GM21619 (cell line): ENCODE measurements around the gene NF2.

Experiments used
- ATAC-seq: cut with Tn5 transposase; IDR thresholded peaks from one replicate; pipeline ENCODE4 v1.9.1; 2021; ENCODE audit not compliant: unreplicated experiment

Gene NF2

GRCh38 chr22:29661336-29661735 lies 57.9 kb downstream of the NF2 start:
- no peak for ATAC-seq

DNA sequence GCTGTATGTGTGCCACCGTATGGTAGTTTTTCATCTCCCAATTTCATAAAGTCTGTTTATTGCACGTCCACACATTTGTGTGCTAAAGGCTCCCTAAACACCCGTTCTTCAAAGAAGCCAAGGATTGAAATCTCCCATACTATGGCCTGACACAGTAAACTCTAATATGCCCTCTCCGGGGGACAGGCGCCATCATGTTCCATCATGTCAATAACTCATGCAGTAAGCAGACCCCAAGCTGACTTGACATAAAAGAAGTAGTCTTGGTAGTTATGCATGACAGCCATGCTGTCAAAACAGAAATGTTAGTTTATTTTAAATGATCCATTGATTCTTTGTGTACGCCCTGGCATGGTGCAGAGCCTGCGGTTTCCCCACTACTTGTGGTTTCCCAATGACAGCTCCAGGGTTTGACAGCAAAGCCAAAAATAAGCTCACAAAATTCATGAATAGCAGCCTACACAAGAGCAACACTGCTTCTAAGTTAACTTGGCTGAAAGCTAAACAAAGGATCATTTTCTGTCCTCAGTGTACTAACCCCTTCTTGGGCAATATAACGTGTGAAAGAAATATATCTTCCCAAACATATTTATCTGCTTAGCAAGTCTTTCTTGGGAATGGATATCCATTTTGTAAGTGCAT lies 59.9 kb downstream of the NF2 start:
- ATAC-seq: no peak

- no peak for ATAC-seq
These were observed 62.1 kb downstream of the NF2 start for GRCh38 chr22:29665486-29665885.

DNA sequence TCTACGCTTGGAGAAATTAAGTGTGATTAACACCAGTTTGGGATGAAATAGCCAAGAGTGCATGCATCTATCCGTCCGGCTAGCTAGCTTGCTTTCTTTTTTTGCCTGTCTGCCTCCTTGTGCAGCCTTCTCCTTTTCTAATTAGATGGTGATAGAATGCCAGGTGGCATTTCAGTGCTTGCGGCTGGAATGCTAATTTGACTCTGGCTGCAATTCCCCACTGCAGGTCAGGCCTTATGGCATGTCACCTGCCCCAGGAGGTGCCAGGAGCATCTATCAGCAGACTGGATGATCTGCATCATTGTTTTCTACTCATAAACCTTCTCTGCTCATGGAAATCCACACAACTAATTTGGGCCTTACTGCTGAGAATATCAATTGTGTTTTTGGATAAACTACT lies 65.2 kb downstream of the NF2 start:
- ATAC-seq: no peak

DNA sequence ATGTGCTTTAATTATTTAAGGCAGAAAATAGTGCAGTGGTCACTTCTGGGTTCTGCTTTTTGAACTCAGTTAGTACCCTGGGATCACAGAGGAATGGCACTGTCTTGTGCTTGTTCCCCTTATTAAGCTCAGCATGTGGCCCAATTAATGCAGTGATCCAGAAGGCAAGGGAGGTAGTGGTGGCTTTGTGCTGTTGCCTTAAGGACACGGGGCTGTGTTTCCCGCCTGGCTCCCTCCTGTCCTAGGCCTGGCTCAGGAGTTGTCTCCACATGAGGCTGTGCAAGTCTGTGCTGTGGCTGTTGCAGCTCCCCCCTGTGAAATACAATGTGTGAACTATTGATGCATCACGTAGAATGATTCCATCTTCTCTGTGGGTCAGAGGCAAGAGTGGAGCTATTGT lies 67.2 kb downstream of the NF2 start:
- no peak for ATAC-seq

DNA sequence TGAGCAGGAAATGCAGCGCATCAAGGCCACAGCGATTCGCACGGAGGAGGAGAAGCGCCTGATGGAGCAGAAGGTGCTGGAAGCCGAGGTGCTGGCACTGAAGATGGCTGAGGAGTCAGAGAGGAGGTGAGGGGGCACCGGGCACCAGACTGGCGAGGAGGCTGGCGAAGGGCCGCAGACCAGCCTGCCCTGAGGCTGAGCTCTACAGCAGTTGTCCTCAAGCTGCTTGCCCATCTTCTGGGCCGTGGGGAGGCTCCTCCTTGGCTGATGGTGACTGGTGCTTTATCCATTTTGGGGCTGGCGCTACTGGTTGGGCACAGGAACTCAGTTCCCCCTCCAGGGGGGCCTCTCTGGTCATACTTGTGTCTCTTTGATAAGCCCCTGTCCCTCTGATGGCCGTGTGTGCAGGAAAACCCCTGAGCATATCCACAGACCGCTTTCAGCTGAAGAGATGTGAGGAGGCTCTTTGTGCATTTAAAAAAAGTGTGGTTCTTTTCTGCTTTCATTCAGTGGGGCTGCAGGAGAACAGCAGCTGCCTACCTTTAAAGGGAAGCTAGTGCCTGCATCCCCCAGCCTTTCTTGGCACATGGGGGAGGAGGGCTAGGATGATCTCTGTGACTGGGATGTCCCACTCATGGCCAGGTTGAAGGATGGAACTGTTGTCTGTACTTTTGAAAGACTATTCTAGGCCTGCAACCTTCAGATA lies 70.1 kb downstream of the NF2 start:
- no peak for ATAC-seq

DNA sequence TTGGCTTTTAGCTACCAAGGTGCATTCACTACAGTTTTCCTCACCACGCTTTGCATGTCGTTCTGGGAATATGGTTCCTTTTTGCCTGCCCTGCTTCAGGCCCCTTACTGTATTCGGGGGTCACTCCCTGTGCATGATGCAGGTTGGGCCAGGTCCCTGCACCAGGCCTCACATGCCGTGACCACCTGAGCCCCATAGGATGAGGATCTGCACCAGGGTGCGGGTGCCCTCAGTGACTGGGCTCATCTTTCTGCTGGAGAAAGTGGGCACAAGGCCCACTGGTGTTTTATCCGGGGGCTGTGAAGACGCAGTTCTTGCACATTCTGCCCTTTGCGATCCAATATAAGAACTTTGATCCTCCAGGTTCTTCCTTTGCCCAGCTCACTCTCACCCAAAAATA lies 70.7 kb downstream of the NF2 start:
- ATAC-seq: no peak

GRCh38 chr22:29679316-29679715 lies 75.9 kb downstream of the NF2 start:
- ATAC-seq: no peak

- ATAC-seq: no peak
These were observed 80.1 kb downstream of the NF2 start for GRCh38 chr22:29683536-29683935.

- no peak for ATAC-seq
These were observed 80.8 kb downstream of the NF2 start for GRCh38 chr22:29684244-29684643.

DNA sequence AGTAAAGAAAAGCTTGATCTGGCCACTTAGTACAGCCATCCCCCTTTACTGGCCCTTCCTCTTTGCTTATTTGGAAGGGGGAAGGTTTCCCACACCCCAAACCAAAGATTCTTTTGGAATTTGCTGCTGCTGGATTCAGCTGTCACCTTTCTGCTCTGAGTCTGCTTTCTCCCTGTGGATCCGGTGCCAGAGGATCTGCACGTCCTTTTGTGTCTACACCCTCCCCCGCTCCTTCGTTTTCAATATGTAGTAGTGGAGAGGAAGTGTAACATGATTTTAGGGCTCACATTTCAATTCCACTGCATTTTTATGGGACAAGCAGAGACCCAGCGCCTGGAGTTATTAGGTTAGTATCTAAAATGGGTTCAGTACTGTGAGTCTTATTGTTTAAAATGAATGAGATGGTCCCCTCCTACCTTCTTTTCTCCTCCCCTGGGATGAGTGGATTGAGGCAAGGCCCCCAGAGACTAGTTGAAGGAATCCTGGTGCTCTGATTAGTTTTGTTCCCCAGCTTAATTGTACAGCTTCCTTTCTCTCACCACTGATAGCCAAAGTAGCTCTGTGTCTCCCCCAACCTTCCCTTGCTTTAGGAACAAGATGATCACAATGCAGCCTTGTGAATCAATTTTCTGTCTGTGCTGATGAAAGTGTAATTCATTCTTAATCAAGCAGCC lies 85.9 kb downstream of the NF2 start:
- ATAC-seq: no peak

DNA sequence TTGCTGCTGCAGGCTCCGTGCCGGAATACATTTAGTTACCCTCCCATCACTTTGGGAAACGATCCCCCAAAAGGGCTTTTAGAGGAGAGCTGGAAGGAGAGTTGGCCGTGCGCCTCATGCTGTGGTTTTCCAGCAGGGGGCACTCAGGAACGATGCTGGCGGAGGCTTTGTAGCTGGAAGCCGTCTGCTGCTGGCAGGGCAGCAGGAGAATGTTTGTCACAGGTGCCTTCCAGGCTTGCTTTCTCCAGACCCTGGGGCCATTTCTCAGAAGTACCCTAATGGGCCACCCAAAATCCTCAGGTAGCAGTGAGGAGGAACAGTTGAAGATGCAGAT lies 86.4 kb downstream of the NF2 start:
- ATAC-seq: no peak

DNA sequence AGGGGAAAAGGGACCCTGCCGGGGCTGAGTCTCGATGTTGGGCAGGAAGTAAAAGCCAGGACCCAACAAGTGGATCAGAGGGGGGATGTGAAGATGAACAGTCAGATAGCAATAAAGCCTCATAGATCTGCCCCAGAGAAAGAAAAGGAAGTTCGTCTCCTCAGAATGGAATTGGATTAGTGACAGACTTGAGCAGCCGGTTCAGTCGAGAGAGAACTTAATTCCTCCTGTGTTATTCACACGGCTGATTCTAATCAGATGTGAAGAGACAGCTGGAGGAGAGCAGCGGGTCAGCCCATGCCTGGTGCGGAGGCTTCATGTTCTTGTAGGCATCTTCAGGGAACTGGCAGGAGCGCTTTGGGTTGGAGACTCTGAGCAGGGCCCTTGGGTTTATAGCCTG lies 87.0 kb downstream of the NF2 start:
- no peak for ATAC-seq

GRCh38 chr22:29691636-29692326 lies 88.3 kb downstream of the NF2 start:
- ATAC-seq: no peak

- ATAC-seq: no peak
These were observed 88.9 kb downstream of the NF2 start for GRCh38 chr22:29692327-29692640.

DNA sequence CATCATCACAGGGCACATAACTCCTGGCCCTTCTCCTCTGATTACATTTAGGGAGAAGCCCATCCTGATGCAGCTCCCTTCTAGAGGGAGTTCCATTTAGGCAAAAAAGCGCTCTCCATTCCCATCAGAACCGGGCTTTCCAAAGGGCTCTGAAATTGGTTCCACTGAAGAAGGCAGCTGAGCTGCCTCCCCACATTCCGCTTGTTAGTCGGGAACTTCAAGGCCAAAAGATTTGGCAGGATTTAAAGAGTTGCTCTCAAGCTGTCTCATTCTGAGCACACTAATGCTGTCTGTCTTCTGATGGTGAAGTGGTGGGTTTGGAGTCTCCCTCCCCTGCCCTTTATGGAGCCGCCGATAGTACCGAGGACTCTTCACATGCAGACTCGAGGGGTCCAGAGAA lies 89.7 kb downstream of the NF2 start:
- no peak for ATAC-seq

- ATAC-seq: no peak
These were observed 90.2 kb downstream of the NF2 start for GRCh38 chr22:29693671-29694070.

DNA sequence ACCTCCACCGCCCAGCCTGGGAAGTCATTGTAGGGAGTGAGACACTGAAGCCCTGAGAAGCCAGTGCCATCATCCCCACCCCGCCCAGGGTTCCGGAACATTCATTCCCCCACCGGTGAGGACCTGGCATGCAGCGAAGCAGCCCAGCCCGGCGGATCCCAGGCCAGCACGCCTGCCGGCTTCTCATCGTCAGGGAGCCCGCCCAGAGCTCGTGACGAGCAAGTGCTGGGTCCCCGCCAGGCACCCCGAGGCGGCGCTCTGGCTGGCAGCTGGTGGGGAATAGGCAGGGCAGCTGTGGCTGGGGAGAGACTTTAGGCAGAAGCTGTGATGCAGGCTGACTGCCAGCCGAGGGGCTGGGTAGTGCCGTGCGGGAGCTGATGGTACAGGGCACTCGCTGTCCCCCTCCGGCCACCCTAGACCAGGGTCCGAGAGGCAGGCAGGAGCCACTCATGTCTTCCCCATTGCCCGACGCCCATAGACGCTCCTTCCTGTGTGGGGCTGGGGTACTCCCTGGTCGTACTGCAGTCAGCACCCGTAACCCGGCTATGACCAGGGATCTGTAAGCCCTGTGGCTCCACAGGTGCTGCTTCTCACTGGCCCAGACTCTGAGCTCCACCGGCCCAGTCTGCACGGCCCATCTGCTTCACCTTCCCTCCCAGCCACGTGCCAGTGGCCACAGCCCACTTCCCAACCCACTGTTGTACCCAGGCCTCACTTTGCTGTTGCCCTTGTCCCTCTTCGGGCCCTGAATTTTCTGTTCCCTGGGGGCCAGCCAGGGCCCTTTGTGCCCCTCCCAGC lies 91.9 kb downstream of the NF2 start:
- ATAC-seq: no peak

GRCh38 chr22:29697853-29698598 lies 94.6 kb downstream of the NF2 start:
- ATAC-seq: no peak

DNA sequence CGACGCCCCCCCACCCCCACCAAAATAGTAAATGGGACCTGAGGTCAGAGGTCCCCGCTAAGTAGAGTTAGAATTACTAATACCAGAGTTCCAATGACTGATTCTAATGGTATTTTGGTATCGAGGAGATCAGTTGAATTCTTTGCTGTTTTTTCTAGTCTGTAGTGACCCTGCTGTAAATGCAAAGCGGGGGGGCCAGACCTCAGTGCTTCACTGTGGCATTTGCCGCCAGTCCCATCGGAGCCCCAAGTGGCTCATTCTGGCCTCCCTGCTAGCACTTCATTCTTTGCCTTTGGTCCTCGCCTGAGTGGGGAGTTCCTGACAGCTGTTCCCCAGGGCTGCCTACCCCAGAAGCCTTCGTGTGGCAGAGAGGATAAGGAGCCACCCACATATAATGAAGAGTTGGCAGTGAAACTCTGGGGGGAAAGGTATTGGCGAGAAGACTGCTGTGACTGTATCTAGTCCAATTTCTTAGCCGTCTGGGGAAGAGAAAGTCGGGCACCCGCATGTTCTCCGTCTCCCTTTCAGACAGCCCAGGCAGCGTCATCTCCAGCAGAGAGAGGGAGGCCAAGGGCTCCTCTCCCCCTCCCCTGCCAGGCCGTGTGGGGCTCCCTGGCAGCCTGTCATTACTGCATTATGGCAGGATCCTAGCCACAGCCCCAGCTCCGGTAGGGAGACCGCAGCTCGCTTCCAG lies 96.9 kb downstream of the NF2 start:
- ATAC-seq: no peak
